ENCODE results near the gene SMARCA1.
"Not testable (repeated sequence)": the region's sequence is repeated elsewhere in the genome, so short reads cannot be mapped to it uniquely, and the experiment has no call there.

The SMARCA1 gene

GRCh38 chrX:129523079-129523911 is at the start of gene SMARCA1:
SMARCA1 (minus strand) TSS chrX:129523490; CDS start chrX:129523370, 120 bp downstream.
- peak; percentile 0 for DNase-seq
- TF ChIP-seq GATA1 (IDR thresholded peaks at IDR 0.05; ENCODE audit: low read depth, low read length) (no peak), POLR2A (IDR thresholded peaks at IDR 0.05; ENCODE audit: low read length) (no peak)

DNA sequence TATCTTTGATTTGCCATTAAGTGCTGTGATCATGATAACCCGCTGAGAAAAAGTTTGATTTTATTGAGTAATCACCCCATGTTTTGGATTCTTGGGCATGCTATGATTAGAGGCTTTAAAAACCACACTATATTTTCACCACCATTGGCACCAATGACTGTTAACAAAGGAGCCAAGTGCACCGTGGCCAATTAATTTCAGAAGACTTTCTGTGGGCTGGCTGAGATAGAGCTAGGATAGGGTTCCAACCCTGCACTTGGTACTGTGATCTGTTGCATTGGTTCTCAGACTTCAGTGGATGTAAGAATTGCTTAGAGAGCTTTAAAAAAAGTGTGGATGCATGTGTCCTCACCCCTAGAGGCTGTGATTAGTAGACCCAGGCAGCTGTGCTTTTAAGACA is 49.1 kb upstream of the SMARCA1 start:
- no peak for TF ChIP-seq GATA1 (IDR thresholded peaks at IDR 0.05; ENCODE audit: low read depth, low read length)
- TF ChIP-seq POLR2A (IDR thresholded peaks at IDR 0.05; ENCODE audit: low read length): no peak
- no peak for DNase-seq

DNA sequence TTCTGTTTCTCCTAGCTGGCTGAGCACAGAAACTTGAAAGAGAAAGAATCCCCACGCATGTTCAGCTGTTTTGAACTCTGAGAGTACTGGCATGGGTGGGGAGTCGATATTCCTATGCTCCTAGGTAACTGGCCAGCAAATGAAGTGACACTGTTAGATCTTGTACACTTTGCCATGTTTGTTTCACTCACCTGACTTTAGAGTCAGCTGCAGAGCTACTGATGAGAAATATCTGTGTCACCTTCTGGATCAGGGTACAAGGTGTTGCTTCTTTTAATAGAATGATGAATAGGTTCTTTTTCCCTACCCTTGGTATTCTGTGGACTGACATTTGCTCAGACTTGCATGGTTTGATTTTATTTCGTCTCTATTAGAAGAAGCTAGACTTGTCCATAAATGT is 45.1 kb upstream of the SMARCA1 start:
- DNase-seq: no peak
- no peak for TF ChIP-seq GATA1 (IDR thresholded peaks at IDR 0.05; ENCODE audit: low read depth, low read length)
- TF ChIP-seq POLR2A (IDR thresholded peaks at IDR 0.05; ENCODE audit: low read length): no peak

- TF ChIP-seq POLR2A (IDR thresholded peaks at IDR 0.05; ENCODE audit: low read length): no peak
These were observed 42.8 kb upstream of the SMARCA1 start for GRCh38 chrX:129566073-129566472.

GRCh38 chrX:129565046-129565650 is 41.9 kb upstream of the SMARCA1 start:
- TF ChIP-seq POLR2A (IDR thresholded peaks at IDR 0.05; ENCODE audit: low read length) (no peak), GATA1 (IDR thresholded peaks at IDR 0.05; ENCODE audit: low read depth, low read length) (no peak)
- no peak for DNase-seq

More at GRCh38 chrX:129566073-129566472, 42.8 kb upstream of the SMARCA1 start:
- DNase-seq: no peak

- not testable (repeated sequence) for DNase-seq
These were observed 41.1 kb upstream of the SMARCA1 start for GRCh38 chrX:129564345-129564744.

DNA sequence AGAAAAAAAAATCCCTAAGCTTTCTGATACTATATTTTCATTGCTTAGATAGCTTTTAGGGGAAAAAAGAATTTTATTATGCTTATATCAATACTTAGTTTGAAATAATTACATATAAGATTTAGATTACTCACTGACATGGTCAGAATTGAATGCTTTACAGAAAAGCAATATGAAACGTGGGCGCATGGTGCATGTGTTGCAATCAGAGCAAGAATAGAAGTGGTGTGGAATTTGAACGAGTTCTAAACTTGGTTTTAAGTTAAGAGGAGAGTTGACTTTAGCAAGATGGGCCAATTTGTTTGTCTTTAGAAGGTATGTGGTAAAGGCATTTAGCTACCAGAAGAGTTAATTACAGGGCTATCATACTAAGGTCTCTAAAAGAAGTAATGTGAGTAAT is 38.2 kb upstream of the SMARCA1 start:
- TF ChIP-seq GATA1 (IDR thresholded peaks at IDR 0.05; ENCODE audit: low read depth, low read length) (no peak), POLR2A (IDR thresholded peaks at IDR 0.05; ENCODE audit: low read length) (no peak)
- DNase-seq: no peak

- no peak for TF ChIP-seq GATA1 (IDR thresholded peaks at IDR 0.05; ENCODE audit: low read depth, low read length)
- no peak for TF ChIP-seq POLR2A (IDR thresholded peaks at IDR 0.05; ENCODE audit: low read length)
- DNase-seq: no peak
These were observed 36.5 kb upstream of the SMARCA1 start for GRCh38 chrX:129559783-129560182.

DNA sequence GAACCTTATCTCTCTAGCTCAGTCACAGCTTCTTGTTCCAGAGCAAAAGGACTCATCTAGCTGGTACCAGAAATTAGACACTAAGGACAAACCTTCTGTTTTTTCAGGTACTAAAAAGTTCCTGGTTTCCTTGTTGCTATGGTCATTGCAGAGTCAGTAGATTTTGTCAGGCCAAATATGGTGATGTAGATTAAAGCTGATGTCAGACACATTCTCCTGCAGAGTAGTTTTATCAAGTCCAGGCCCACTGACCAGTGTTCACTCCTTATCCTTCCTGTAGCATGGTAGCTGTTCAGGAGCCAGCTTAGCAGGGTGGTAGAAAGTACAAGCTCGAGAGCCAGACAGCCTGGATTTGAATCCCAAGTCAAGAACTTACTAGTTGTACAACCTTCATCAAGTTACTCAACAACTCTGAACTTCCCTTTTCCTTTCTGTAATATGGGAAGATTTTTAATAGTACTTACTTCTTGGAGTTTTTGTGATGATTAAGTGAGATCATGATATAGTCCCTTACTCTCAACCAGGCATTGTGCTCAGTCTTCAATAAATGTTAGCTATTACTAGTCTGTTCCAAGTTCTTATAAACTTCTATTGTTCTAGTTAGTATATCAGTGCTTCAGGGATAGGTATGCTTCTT is 34.7 kb upstream of the SMARCA1 start:
- DNase-seq: peak; percentile 37 to 72
- TF ChIP-seq GATA1 (IDR thresholded peaks at IDR 0.05; ENCODE audit: low read depth, low read length) (no peak), POLR2A (IDR thresholded peaks at IDR 0.05; ENCODE audit: low read length) (no peak)

DNA sequence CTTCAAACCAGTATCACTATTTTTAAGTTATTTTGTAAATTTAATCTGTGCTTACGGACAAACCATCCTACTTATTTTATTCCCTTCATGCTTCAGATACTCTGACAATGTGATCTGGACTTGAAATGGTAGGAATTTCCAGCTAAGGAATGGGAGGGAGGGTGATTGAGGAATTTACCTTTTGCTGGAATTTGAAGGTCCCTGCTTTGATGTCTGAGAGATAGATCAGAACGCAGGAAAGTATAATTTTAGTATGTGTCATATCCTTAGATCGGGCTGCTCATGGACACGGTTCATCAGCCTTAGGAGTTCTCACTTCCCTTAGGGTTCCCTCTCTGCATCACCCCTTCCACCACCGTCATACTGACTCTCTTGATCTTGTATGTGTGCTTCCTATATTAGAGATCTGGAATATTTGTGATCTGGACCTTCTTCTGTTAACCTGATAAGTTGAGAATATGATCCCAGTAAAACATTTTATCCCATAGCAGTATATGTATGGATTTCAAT is 33.6 kb upstream of the SMARCA1 start:
- no peak for TF ChIP-seq POLR2A (IDR thresholded peaks at IDR 0.05; ENCODE audit: low read length)
- no peak for TF ChIP-seq GATA1 (IDR thresholded peaks at IDR 0.05; ENCODE audit: low read depth, low read length)
- DNase-seq: no peak

DNA sequence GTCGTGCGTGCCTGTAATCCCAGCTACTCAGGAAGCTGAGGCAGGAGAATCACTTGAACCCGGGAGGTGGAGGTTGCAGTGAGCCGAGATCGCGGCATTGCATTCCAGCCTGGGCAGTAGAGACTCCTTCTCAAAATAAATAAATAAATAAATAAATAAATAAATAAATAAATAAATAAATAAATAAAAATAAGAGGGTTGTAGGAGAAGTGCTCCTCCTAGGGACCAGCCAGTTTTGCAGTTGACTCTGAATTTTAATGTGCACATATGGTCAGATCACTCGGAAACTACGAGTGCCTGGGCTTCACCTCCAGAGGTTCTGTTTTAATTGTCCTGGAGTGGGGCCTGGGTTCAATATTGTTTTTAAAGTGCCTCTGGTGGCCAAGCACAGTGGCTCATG is 31.5 kb upstream of the SMARCA1 start:
- not testable (repeated sequence) for DNase-seq

GRCh38 chrX:129553619-129554288 is 30.5 kb upstream of the SMARCA1 start:
- TF ChIP-seq POLR2A (IDR thresholded peaks at IDR 0.05; ENCODE audit: low read length): no peak
- no peak for TF ChIP-seq GATA1 (IDR thresholded peaks at IDR 0.05; ENCODE audit: low read depth, low read length)
- no peak for DNase-seq

GRCh38 chrX:129549124-129549523 is 25.8 kb upstream of the SMARCA1 start:
- DNase-seq: no peak
- TF ChIP-seq GATA1 (IDR thresholded peaks at IDR 0.05; ENCODE audit: low read depth, low read length): no peak
- TF ChIP-seq POLR2A (IDR thresholded peaks at IDR 0.05; ENCODE audit: low read length): no peak

DNA sequence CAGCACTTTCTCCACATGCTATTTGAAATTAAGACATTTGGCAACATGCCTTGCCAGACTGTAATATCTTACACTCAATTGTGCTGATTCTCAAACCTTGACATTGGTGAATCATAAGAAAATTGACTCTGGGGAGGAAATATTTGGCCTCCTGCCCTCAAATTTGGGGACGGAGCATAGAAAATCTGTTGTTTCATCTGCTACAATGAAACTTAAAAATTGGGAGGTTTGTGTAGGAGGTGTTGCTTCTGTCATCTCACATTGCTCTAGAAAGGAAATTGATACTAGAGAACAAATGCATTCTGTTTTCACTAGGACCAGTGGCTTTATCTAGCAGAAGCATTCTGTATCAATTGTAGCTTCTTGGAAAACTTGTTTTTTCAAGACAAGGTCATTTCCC is 22.1 kb upstream of the SMARCA1 start:
- DNase-seq: no peak
- TF ChIP-seq GATA1 (IDR thresholded peaks at IDR 0.05; ENCODE audit: low read depth, low read length) (no peak), POLR2A (IDR thresholded peaks at IDR 0.05; ENCODE audit: low read length) (no peak)
